Measurements from ENCODE around the gene DST.

Gene DST

GRCh38 chr6:56620229-56620868, 22.3 kb downstream of the DST start:
- no peak for DNase-seq

DNA sequence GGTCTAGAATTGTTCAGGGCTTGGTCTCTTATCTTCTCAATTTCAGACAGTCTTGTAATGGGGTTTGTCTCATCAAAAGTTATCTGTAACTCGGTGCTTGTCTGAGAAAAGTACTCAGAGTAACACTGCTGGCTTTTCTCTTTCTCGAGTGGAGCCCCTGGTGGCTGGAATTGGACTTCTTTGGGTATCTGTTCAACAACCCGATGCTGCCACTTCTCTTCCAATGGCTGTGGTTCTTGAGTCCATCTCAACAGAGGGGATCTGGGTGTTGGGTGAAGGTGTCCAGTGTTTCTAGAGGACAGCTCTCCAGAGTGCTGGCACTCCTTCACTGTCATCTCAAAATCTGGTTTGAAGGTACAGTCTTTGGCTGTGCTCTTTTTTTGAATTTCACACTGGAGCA, 24.6 kb downstream of the DST start:
- no peak for DNase-seq

- DNase-seq = no peak
Observed at GRCh38 chr6:56616967-56617366, 25.7 kb downstream of the DST start.

- DNase-seq = no peak
Observed at GRCh38 chr6:56613247-56613851, 29.3 kb downstream of the DST start.

- DNase-seq = no peak
Observed at GRCh38 chr6:56608332-56608731, 34.4 kb downstream of the DST start.

GRCh38 chr6:56607111-56607752, 35.5 kb downstream of the DST start:
- DNase-seq = no peak

GRCh38 chr6:56605435-56605834, 37.3 kb downstream of the DST start:
- DNase-seq = no peak

DNA sequence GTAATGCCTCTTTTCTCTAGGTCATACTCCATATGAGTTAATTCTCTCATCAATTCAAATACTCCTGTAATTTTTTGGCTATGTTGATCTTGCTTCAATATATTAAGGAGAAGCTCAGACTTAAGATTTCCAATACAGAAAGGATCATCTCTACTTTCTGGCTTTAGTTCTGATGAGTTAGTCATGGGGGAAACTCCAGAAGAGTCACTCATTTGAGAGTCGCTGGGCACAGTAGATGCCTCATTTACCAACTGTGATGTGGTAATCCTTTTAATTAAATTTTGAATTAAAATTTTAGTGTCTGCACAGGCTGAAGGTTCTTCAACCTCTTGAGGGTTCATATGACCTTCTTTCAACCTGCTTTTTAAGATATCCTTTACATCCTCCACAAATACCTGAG, 38.5 kb downstream of the DST start:
- no peak for DNase-seq

- no peak for DNase-seq
Observed at GRCh38 chr6:56601390-56601789, 41.3 kb downstream of the DST start.

DNA sequence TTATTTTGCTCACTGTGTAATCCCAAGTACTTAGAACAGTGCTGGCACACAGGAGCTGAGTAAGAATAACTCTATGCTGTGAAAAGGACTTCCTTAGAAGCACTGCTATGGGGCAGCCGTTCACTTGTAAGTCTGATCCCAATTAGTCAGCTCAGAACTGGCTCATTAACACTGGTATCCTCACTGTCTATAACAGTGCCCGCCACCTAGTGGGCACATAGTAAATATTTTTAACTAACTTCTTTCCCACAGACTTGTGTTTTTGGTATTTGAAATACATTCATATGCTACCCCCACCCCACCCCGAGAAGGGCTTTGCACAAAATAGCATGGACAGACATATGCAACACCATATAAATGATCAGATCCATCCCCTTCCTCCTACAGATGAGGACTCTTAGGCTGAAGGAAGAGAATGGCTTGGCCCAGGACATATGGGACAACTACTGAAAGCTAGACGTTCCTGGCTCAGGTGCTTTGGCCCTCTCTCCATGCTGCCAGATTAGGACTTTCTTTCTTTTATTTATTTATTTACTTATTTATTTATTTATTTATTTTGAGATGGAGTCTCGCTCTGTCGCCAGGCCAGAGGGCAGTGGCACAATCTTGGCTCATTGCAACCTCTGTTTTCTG, 47.1 kb downstream of the DST start:
- DNase-seq = no peak

DNA sequence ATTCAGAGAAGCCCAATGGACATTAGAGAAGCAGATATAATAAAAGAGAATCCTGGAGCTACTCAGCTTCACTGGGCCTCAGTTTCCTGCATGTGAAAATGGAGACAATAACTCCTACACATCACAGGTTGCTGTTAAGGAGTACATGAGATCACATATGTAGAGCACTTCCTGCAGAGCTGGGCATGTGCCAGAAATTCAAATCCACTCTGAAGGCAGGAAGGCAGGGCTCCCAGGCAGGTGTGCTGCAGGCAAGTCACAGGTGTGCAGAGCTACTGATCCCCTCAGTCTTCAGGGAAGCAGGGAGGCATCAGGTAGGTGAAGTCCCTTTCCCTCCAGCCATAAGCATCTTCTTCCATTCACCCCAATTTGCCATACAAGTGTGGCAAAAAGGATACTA, 48.0 kb downstream of the DST start:
- DNase-seq = no peak

- DNase-seq = no peak
Observed at GRCh38 chr6:56593801-56594318, 48.8 kb downstream of the DST start.

DNA sequence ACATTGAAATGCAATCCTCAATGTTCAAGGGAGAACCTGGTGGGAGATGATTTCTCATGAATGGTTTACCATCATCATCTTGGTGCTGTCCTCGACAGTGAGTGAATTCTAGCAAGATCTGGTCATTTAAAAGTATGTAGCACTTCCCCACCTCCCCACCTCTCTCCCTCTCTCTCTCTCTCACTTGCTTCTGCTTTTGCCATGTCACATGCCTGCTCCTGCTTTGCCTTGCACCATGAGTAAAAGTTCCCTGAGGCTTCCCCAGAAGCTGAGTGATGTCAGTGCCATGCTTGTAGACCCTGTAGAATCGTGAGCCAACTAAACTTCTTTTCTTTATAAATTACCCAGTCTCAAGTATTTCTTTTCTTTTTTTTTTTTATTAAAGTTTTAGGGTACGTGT, 60.5 kb downstream of the DST start:
- no peak for DNase-seq

DNA sequence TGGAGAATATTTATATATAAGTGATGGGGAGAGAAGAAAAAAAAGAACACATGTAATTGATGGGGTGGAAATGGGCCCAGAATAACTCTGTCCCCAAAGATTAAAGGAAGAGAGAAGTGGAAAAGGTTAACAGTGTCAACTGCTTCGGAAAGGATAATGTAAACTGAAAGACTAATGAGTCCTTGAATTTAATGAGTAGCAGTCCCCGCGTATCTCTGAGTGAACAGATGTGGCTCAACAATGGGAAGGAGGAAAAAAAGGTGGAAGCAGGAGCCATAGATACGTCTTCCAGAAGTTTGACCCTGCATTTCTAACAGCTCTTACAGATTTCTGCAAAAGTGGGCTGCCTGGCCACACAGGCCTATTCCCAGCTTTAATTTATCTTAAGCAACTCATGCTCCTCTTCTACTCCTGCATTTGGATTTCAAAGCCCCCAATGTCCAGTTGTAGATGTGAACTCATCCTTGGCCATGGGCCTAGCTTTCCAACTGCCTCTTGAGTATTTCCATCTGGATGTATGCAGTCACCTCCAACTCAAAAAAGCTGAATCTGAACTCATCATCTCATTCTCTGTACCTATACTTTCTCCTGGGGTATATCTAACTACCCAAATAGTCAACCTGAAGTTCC, 61.3 kb downstream of the DST start:
- DNase-seq = no peak

DNA sequence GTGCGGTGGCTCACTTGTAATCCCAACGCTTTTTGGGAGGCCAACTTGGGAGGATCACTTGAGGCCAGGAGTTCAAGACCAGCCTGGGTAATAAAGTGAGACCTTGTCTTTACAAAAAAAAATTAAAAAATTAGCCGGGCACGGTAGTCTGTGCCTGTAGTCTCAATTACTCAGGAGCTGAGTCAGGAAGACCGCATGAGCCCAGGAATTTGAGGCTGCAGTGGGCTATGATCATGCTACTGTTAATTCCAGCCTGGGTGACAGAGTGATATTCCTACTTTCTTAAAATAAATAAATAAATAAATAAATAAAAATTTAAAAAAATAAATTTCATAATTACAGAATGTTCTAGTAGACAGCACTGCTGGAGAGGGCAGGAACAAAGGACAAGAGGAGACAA, 62.4 kb downstream of the DST start:
- DNase-seq = no peak

DNA sequence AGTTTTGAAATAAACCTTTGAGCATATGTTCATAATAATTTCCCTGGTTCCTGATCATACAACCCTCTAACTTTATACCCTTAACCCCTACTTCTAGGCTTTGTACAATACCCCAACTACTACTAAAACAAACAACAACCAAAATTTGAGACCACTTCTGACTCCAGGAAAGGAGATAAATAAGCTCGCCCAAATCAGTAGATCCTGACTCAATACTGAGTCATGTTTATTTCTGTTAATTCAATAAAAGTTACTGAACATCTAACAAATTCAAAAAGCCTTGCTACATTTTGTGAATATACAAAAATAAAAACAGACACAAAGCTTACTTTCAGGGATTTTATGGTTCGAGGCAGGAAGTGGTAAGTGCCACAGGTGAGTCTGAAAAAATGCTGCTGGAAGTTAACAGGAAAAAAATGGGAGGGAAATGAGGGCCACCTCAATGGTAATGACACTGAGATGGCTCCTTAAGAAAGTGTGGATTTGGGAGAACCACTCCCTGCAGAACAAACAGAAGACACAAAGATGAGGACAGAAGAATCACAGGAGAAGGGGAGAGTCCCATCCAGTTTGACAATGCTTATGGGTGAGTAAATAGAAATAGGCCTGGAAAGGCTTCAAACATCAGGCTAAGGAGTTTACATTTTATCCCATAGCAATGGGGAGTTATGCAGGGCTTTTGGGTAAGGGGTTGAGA, 63.4 kb downstream of the DST start:
- DNase-seq = no peak

DNA sequence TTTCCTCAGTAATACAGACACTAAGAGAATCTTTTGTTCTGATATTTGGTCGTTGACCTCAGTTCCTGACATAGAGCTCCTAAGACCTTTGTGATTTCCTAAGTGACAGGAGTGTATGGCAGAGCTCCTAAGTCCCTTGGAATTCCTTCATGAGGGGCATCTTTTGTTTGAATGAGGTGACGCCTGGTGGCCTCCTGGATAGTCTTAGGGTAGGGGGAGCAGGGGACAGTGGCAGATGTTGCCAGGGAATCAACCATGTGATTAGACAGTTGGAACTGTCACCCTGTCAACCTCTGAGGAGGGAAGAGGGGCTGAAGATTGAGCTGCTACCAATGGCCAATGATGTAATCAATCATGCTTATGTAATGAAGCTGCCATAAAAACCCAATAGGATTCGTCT, 67.0 kb downstream of the DST start:
- DNase-seq = no peak

DNA sequence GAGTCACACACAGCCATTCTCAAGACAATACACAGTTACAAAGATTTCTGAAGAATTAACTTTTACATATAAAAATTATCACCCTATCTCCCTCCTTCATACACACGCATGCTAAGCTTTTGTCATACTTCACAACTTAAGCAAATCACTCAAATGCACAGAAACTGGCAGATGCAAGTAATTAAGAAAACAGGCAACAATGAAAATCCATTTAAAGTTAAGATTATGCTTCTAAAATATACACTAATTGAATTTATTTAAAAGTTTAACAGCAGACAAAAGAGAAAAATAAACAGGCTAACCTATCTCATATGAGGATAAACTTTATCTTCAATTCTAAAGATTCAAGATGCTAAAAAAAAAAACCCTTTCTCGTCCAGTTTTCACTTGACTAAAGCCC, 68.4 kb downstream of the DST start:
- DNase-seq = no peak

DNA sequence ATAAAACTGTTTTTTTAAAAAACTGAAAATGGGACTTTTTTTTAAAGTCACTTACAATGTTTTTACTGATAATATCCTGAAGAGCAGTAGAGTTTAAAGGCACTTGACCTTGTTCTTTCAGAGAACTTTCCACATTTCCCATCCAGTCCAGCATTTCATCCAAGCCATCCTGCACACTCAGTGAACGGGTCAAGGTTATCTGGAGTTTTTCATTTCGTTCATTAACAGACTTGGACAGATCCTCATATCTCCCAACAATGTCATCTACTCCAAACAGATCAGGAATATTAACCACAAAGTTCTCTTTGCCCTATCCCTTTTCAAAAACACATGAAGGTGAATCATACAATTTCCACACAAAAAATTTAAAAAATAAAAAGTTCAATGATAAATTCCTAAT, 69.1 kb downstream of the DST start:
- no peak for DNase-seq

DNA sequence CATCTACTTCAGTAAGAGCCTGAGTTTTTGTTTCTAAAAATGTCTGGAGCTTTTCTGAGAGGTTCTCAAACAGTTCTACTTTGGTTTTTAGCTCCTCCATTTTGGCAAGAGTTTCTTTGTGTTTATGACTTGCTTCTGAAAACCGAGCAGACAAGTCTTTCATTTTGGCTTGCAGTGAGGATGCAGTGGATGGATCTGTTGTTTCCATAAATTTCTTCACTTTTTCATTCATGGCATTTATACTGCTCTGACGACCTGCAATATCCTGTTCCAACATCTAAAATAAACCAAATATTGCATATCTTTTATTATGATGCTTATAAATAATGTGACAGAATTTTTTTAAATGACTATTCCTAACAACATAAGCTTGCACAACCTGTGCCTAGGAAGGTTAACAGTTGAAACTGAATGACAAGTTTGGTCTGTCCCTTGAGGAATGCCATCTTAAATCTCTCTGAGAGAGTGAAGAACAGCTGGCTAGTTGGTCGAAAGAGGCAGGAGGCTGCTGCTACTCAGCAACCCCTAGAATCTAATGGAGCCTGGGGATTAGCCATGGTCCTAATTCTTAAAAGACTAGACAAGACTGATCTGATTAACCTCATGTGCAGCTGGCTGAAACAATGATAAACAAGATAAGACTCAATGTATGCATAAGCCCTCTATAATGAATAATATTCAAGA, 69.8 kb downstream of the DST start:
- DNase-seq = no peak

DNA sequence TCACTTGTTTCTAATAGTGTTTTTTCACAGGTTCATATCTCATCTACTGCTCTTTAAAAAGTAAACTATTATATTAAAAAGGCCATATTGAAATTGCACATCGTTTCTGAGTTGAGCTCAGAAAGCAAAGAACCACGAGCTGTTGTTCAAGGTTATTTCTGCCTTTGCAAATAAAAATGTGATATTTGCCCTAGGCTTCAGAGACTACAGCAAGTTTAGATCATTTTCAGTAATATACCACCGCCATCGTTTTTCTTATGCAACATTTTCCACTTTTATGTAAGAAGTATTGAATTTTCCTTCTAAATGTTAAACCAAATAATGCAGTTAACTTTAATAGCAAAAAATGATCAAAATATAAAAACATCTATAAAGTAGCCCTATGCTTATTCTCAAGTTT, 71.1 kb downstream of the DST start:
- no peak for DNase-seq

All from NCI-H226 (cell line).